Measurements from ENCODE around the gene NCAPD3. TPM values are rescaled to one million over a fixed set of nuclear protein-coding genes. Genes with fewer than 3 reads are reported as not detected.
"Not testable (repeated sequence)": the region's sequence is repeated elsewhere in the genome, so short reads cannot be mapped to it uniquely, and the experiment has no call there.

Gene NCAPD3
- total RNA-seq, 2 experiments from 2014 or later = 94.6 to 100 TPM

- CTCF ChIA-PET = no interaction called here
- POLR2A ChIA-PET = no interaction called here
Measured at GRCh38 chr11:134118006-134118405, 105.8 kb downstream of the NCAPD3 start.

DNA sequence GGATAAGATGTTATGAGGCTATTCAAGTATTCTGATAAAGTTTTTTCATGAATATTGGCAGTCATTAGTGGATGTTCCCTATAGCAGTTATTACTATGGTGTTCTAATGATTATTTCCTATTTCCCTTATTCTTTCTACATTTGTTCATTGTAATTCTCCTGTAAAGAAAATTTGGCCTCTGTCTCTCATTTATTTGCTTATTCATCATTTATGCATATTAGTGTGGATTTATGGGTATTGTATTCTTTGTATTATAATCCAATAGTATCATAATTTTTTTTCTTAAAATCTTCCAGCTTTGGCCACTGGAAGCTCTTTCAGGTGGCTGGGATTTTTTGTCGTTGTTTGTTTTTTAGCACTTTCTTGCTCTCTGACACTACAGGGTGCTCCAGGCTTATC is 107.6 kb downstream of the NCAPD3 start:
- POLR2A ChIA-PET = no interaction called here
- CTCF ChIA-PET = no interaction called here

DNA sequence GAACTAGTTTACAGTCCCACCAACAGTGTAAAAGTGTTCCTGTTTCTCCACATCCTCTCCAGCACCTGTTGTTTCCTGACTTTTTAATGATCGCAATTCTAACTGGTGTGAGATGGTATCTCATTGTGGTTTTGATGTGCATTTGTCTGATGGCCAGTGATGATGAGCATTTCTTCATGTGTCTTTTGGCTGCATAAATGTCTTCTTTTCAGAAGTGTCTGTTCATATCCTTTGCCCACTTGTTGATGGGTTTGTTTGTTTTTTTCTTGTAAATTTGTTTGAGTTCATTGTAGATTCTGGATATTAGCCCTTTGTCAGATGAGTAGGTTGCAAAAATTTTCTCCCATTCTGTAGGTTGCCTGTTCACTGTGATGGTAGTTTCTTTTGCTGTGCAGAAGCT is 110.0 kb downstream of the NCAPD3 start:
- POLR2A ChIA-PET, CTCF ChIA-PET: not testable (repeated sequence)

DNA sequence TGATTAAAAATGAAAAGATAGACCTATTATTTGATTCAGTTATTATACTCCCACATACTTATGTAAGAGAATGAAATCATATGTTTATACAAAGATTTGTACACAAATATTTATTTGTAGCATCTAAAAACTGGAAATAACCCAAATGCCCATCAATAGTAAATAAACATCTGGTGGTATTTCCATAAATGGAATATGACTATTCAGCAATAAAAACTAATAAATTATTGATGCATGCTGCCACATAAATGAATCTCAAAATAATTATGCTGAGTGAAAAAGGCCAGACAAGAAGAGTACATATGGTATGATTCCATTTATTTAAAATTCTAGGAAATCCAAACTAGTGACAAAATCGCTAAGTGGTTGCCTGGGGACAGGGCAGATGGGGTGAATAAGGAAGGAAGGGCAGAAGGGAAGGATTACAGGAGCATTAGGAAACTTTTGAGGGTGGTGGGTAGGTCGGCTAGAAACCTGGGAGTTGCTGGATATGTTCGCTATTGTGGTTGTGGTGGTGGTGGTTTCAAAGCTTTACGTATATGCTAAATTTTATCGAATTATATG is 113.4 kb downstream of the NCAPD3 start:
- ChIA-PET CTCF (no interaction called here), POLR2A (no interaction called here)

Other genes with a start within 250 kb of the NCAPD3 start
- gene JAM3, start 154.9 kb downstream of the NCAPD3 start, total RNA-seq = 10 to 100 TPM; 14.6 to 15.0 TPM
- gene VPS26B, start 704 bp upstream of the NCAPD3 start, total RNA-seq = 10 to 100 TPM; 33.5 to 35.5 TPM
- gene THYN1, start 29.4 kb upstream of the NCAPD3 start, total RNA-seq = 10 to 100 TPM; 66.4 to 73.2 TPM
- 10 to 100 TPM; 26.5 to 26.9 TPM for gene ACAD8, start 29.6 kb upstream of the NCAPD3 start, total RNA-seq
- gene GLB1L3, start 52.4 kb upstream of the NCAPD3 start, total RNA-seq = 1 to 10 TPM; 4.7 to 4.8 TPM
- 1 to 10 TPM; 8.6 to 9.0 TPM for gene GLB1L2, start 108.0 kb upstream of the NCAPD3 start, total RNA-seq
- gene B3GAT1, start 188.3 kb upstream of the NCAPD3 start, total RNA-seq = under 1 TPM; 0.15 to 0.19 TPM